Adrenal gland (tissue), 12 donors: ENCODE measurements around the gene MYMK. TPM values are rescaled to one million over a fixed set of nuclear protein-coding genes. Genes with fewer than 3 reads are reported as not detected.

ENCODE experiments used
- DNase-seq, 7 donors: peaks; one replicate each; pipeline ENCODE4 v3.0.0-alpha.2; 2019 to 2020
- H3K27ac ChIP-seq, 5 donors: fragments of 200-600 bp; sonication (generic) in 4 of 5; 1 replicate in 3 of 5; 2 replicates in 2 of 5; pipeline versions ENCODE4 v1.5.1 to v1.8.0; 2016 to 2020; ENCODE audit warnings: mild to moderate bottlenecking in 1 of 5
- H3K27me3 ChIP-seq: fragments of 200-600 bp; 2 replicates; pipeline ENCODE4 v1.8.0; 2021
- H3K36me3 ChIP-seq, 2 donors: fragments of 200-600 bp; replicated peaks in 1 of 2; 1 replicate in 1 of 2; 2 replicates in 1 of 2; pipeline versions ENCODE4 v1.5.1 to v1.8.0; 2018 to 2022
- H3K4me1 ChIP-seq, 2 donors: fragments of 200-600 bp; replicated peaks in 1 of 2; 1 replicate in 1 of 2; 2 replicates in 1 of 2; pipeline versions ENCODE4 v1.5.1 to v1.8.0; 2018 to 2021
- H3K4me3 ChIP-seq, 4 donors: fragments of 200-600 bp; sonication (generic) in 3 of 4; one replicate each; pipeline ENCODE4 v1.5.1; 2016 to 2018
- H3K9me3 ChIP-seq, 3 donors: fragments of 200-600 bp; sonication (generic) in 1 of 3; replicated peaks in 1 of 3; 1 replicate in 2 of 3; 2 replicates in 1 of 3; pipeline versions ENCODE4 v1.5.1 to v1.8.0; 2016 to 2021
- POLR2A ChIP-seq, 2 donors: fragments of 450-650 bp; IDR thresholded peaks; one replicate each; pipeline ENCODE4 v1.6.1; 2017; ENCODE audit warnings: antibody characterized with exemption in 2 of 2, mild to moderate bottlenecking in 2 of 2, moderate library complexity in 1 of 2
- WGBS, 4 donors: extraction: QIAGEN DNeasy Blood & Tissue Kit in 2 of 4; methylation state at CpG; one replicate each; pipeline versions ENCODE4 v1.1.5 to v1.1.7; 2013 to 2017; 5-methylcytosine and 5-hydroxymethylcytosine counted together
- intact Hi-C, 2 donors: fragments of 100-400 bp; cut with DNase I; formaldehyde crosslinking; loops; one replicate each; pipeline versions ENCODE4 v1.14.1 to v1.15.0; 2022 to 2023
- polyA plus RNA-seq, 3 donors: library from polyadenylated mRNA; stranded (reverse); fragments of 200-250 nt in 2 of 3; fragments of 350-450 nt in 1 of 3; fragmentation: Illumina TruSeq in 1 of 3; extraction: RNeasy Lipid Tissue Mini Kit (QIAGEN cat#74804) in 1 of 3; gene quantifications; one replicate each; pipeline ENCODE4 v1.2.3, GENCODE V29; 2013 to 2014
- total RNA-seq, 9 donors: library from RNA; depleted of rRNA in 4 of 9; stranded (reverse); fragments of >200 nt in 4 of 9; fragments of 120-200 nt in 1 of 9; fragmentation: NEBNext Ultra II Directional in 1 of 9; extraction: Animal tissue kit (Norgen Biotek cat#: 25700) in 1 of 9; gene quantifications; one replicate each; pipeline versions ENCODE4 v1.1.0 to v1.2.4, GENCODE V29; 2013 to 2023
- TF ChIP-seq, protein P1 (sequence below), 6 experiments: fragments of 450-650 bp in 4 of 6; fragments of 200-600 bp in 2 of 6; sonication (generic) in 1 of 6; IDR thresholded peaks; 1 replicate in 5 of 6; 2 replicates in 1 of 6; pipeline versions ENCODE4 v1.5.1 to v1.8.0; 2016 to 2021; ENCODE audit warnings: antibody characterized with exemption in 6 of 6, mild to moderate bottlenecking in 2 of 6, moderate library complexity in 1 of 6
- donor health status: healthy with polysubstance abuse.
- donor health status: Bipolar disorder and iron deficiency.
- donor health status: DM: yes; HTN: yes; CAD: no.
- donor health status: DM: no; HTN: no; CAD: no.
- donor health status: DM: no; HTN: no; CAD: no.
- donor health status: DM: yes; HTN: yes; CAD: no.

Gene MYMK
- total and polyA plus RNA-seq, 12 donors: not detected

DNA sequence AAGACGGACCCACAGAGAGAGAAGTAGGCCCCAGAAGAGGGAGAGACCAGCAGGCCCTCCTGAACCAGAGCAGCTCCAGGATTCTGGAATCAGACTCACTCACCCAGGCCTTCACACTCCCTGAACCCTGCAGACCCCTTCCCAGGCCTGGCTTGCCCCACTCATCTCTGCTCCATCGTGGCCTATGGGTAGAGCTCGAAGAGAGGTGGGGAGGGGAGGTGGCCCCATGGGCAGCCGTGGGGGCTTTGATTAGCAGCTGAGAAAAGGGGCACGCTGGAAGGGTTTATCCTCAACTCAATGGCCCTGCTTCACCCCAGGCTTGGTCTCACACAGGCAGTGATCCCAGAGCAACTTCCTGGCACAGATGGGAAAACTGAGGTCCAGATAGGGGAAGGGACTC, 613 bp downstream of the MYMK start:
- no peak for TF ChIP-seq POLR2A (IDR thresholded peaks at IDR 0.05)
- TF ChIP-seq, protein P1, sequence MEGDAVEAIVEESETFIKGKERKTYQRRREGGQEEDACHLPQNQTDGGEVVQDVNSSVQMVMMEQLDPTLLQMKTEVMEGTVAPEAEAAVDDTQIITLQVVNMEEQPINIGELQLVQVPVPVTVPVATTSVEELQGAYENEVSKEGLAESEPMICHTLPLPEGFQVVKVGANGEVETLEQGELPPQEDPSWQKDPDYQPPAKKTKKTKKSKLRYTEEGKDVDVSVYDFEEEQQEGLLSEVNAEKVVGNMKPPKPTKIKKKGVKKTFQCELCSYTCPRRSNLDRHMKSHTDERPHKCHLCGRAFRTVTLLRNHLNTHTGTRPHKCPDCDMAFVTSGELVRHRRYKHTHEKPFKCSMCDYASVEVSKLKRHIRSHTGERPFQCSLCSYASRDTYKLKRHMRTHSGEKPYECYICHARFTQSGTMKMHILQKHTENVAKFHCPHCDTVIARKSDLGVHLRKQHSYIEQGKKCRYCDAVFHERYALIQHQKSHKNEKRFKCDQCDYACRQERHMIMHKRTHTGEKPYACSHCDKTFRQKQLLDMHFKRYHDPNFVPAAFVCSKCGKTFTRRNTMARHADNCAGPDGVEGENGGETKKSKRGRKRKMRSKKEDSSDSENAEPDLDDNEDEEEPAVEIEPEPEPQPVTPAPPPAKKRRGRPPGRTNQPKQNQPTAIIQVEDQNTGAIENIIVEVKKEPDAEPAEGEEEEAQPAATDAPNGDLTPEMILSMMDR (IDR thresholded peaks at IDR 0.05): no peak
- 81 to 88% (median 86%) methylated on average over 5 of the region's 5 CpGs for WGBS, 4 donors
- intact Hi-C loops: no loop called here
- H3K4me3 ChIP-seq: no peak overlapping the region
- no peaks in the 10 kb centered on the region for H3K36me3 ChIP-seq
- H3K27me3 ChIP-seq: no peaks in the 10 kb centered on the region
- H3K9me3 ChIP-seq: no peaks in the 10 kb centered on the region
- H3K4me1 ChIP-seq: peaks cover 4 to 12% of the 10 kb centered on the region in 2 donors
- H3K27ac ChIP-seq: no peak overlapping the region
- DNase-seq: no peak

DNA sequence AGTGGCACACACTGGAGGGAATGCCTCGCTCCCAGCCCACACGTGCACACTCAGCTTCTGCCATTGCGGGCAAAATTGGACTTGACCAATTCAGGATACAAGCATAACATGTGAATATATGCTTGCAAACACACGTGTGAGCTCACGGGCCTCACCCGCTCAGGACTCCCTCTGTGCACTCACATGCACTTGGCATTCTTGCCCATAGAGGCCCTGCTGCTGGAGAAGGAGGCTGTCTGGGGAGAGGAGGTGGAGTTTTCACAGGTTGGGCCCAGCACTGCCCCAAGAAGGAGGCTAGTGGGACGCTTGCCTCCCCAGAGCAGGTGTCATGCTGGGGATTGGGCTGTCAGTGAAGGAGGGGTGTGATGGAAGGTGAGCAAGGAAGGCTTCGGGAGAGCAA, 1.7 kb downstream of the MYMK start:
- Histone ChIP-seq H3K4me3 (no peak overlapping the region), H3K4me1 (peaks cover 4 to 11% of the 10 kb centered on the region in 2 donors), H3K36me3 (no peaks in the 10 kb centered on the region), H3K9me3 (no peaks in the 10 kb centered on the region), H3K27me3 (no peaks in the 10 kb centered on the region), H3K27ac (no peak overlapping the region)
- intact Hi-C loops: no loop called here
- no peak for DNase-seq
- 80 to 93% (median 88%) methylated on average over 6 to 8 of the region's 8 CpGs for WGBS, 4 donors
- TF ChIP-seq, protein P1 (IDR thresholded peaks at IDR 0.05): no peak
- no peak for TF ChIP-seq POLR2A (IDR thresholded peaks at IDR 0.05)

DNA sequence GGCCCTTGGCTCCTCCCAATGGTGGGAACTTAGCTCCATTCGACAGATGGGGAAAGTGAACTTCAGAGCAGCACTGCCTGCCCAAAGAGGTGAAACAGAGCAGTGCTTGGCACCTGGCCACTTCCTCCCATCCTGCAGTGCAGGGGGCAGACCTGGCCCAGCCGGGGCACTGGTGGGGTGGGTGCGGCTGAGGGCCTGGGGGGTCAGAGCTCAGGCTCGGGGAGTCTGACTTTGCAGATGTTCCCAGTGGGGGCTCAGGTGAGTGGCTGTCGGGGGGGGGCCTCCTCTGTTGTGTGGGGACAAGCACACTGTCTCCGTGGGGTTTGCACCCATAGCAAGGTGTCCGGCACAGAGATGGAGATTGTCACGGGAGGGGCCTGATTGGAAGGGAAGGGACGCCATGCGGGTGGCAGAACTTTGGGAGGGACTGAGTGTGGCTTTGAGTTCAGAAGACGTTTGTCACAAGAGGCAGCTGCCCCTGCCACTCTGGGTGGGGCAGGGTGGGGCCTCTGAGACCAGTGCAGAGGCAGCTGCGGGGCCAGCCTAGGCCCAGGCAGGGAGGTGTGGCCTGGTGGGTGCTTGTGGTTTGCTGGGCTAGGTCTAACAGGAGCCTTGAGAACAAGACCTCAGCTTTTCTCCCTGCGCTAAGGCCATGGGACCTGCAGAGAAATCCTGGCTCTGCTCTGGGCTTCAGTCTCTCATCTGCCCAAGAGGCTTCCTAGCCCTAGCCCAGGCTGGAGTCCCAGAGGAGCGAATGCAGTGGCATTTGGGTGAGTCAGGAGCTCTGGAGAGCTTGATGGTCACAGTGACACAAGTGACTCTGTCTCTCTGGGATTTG, 2.5 kb downstream of the MYMK start:
- 73 to 86% (median 84%) methylated on average over 8 to 14 of the region's 14 CpGs for WGBS, 4 donors

More for the DNA sequence above, 2.5 kb downstream of the MYMK start:
- no peaks in the 10 kb centered on the region for H3K27me3 ChIP-seq
- no peaks in the 10 kb centered on the region for H3K36me3 ChIP-seq
- H3K27ac ChIP-seq: no peak overlapping the region
- H3K4me1 ChIP-seq: peaks cover 4 to 11% of the 10 kb centered on the region in 2 donors
- no peak overlapping the region for H3K4me3 ChIP-seq
- H3K9me3 ChIP-seq: no peaks in the 10 kb centered on the region
- DNase-seq: no peak
- intact Hi-C loops: no loop called here
- TF ChIP-seq, protein P1 (IDR thresholded peaks at IDR 0.05): no peak
- TF ChIP-seq POLR2A (IDR thresholded peaks at IDR 0.05): no peak
